WTC11 (cell line): ENCODE results near the gene PATL2. TPM values are rescaled to one million over a fixed set of nuclear protein-coding genes. Genes with fewer than 3 reads are reported as not detected.

Source experiments
- ATAC-seq: fragments of 200-7000 bp; cut with Tn5 transposase; 2 replicates; pipeline ENCODE4 v1.10.0; 2021; ENCODE audit warnings: mild to moderate bottlenecking, moderate library complexity
- CTCF ChIA-PET: fragments of 300-600 bp; sonication (Branson Sonifier 250); formaldehyde crosslinking; loops from one replicate; lab custom pipeline; 2021; ENCODE audit warnings: antibody characterized with exemption; lab: Charles Lee
- POLR2A ChIA-PET: fragments of 350-600 bp; sonication (Branson Sonifier 250); formaldehyde crosslinking; loops from one replicate; lab custom pipeline; 2021; ENCODE audit warnings: antibody characterized with exemption; lab: Charles Lee
- DNase-seq: peaks from one replicate; pipeline ENCODE4 v3.0.0; 2021; ENCODE audit warnings: low spot score
- H3K27ac Mint-ChIP-seq: 2 replicates; pipeline ENCODE4 v1.8.0; 2021; ENCODE audit warnings: mixed read lengths
- H3K27me3 Mint-ChIP-seq: 2 replicates; pipeline ENCODE4 v1.8.0; 2021; ENCODE audit warnings: low read depth, mild to moderate bottlenecking, moderate library complexity, mixed read lengths
- H3K36me3 Mint-ChIP-seq: 2 replicates; pipeline ENCODE4 v1.8.0; 2021; ENCODE audit warnings: mixed read lengths
- H3K4me1 Mint-ChIP-seq: 2 replicates; pipeline ENCODE4 v1.8.0; 2022; ENCODE audit warnings: mixed read lengths
- H3K4me3 Mint-ChIP-seq: 2 replicates; pipeline ENCODE4 v1.8.0; 2021; ENCODE audit warnings: mild to moderate bottlenecking, moderate library complexity, mixed read lengths
- H3K9me3 Mint-ChIP-seq: 2 replicates; pipeline ENCODE4 v1.8.0; 2021; ENCODE audit warnings: mixed read lengths
- ATF1 ChIP-seq: sonication (generic); formaldehyde crosslinking; IDR thresholded peaks from 2 replicates; pipeline ENCODE4 v1.8.1; 2023; ENCODE audit warnings: mild to moderate bottlenecking, moderate library complexity, missing genetic modification reagents
- CBFB ChIP-seq: sonication (generic); formaldehyde crosslinking; IDR thresholded peaks from 2 replicates; pipeline ENCODE4 v1.8.1; 2022; ENCODE audit warnings: mild to moderate bottlenecking, low read depth, missing genetic modification reagents
- ESRRA ChIP-seq: sonication (generic); formaldehyde crosslinking; IDR thresholded peaks from 2 replicates; pipeline ENCODE4 v1.8.1; 2022; ENCODE audit warnings: mild to moderate bottlenecking, missing genetic modification reagents, borderline replicate concordance
- GABPB1 ChIP-seq: sonication (generic); formaldehyde crosslinking; IDR thresholded peaks from 2 replicates; pipeline ENCODE4 v1.8.1; 2023; ENCODE audit warnings: mild to moderate bottlenecking, missing genetic modification reagents
- JAZF1 ChIP-seq: fragments of 250-450 bp; sonication (Bioruptor Pico); IDR thresholded peaks from 2 replicates; pipeline ENCODE4 v1.9.0; 2021; ENCODE audit warnings: moderate library complexity, mild to moderate bottlenecking, inconsistent platforms
- MXD4 ChIP-seq: fragments of 250-450 bp; sonication (Bioruptor Pico); IDR thresholded peaks from 2 replicates; pipeline ENCODE4 v1.8.0; 2021; ENCODE audit warnings: mild to moderate bottlenecking, moderate library complexity, borderline replicate concordance
- NFATC4 ChIP-seq: fragments of 250-450 bp; sonication (Bioruptor Pico); IDR thresholded peaks from 2 replicates; pipeline ENCODE4 v1.9.0; 2021; ENCODE audit warnings: mild to moderate bottlenecking
- NR1H2 ChIP-seq: sonication (generic); formaldehyde crosslinking; IDR thresholded peaks from 2 replicates; pipeline ENCODE4 v1.9.0; 2021; ENCODE audit warnings: mild to moderate bottlenecking, moderate library complexity, missing genetic modification reagents
- PRRX2 ChIP-seq: fragments of 250-450 bp; sonication (Bioruptor Pico); IDR thresholded peaks from 2 replicates; pipeline ENCODE4 v1.8.0; 2021; ENCODE audit warnings: mild to moderate bottlenecking
- RORB ChIP-seq: fragments of 250-450 bp; sonication (Bioruptor Pico); IDR thresholded peaks from 2 replicates; pipeline ENCODE4 v1.9.0; 2021; ENCODE audit warnings: mild to moderate bottlenecking
- SP1 ChIP-seq: sonication (generic); formaldehyde crosslinking; conservative IDR thresholded peaks from 2 replicates; pipeline ENCODE4 v1.8.1; 2022; ENCODE audit warnings: missing genetic modification reagents
- TEAD4 ChIP-seq: sonication (generic); formaldehyde crosslinking; IDR thresholded peaks from 2 replicates; pipeline ENCODE4 v1.8.0; 2022; ENCODE audit warnings: mild to moderate bottlenecking, missing genetic modification reagents
- TP53 ChIP-seq: sonication (generic); formaldehyde crosslinking; IDR thresholded peaks from 2 replicates; pipeline ENCODE4 v1.8.1; 2023; ENCODE audit warnings: mild to moderate bottlenecking, missing genetic modification reagents
- ZBTB21 ChIP-seq: sonication (generic); formaldehyde crosslinking; IDR thresholded peaks from 2 replicates; pipeline ENCODE4 v1.8.1; 2023; ENCODE audit warnings: mild to moderate bottlenecking, missing genetic modification reagents, borderline replicate concordance
- ZNF219 ChIP-seq: sonication (generic); formaldehyde crosslinking; IDR thresholded peaks from 2 replicates; pipeline ENCODE4 v1.8.0; 2023; ENCODE audit warnings: missing genetic modification reagents, mild to moderate bottlenecking, borderline replicate concordance
- ZNF263 ChIP-seq: sonication (generic); formaldehyde crosslinking; IDR thresholded peaks from 2 replicates; pipeline ENCODE4 v1.8.1; 2022; ENCODE audit warnings: low read depth, mild to moderate bottlenecking, moderate library complexity, missing genetic modification reagents
- total RNA-seq: library from RNA; stranded (reverse); gene quantifications from 3 replicates; pipeline ENCODE4 v1.2.3, GENCODE V29; 2021
- TF ChIP-seq, protein P1 (sequence below): fragments of 250-450 bp; sonication (Bioruptor Pico); IDR thresholded peaks from 2 replicates; pipeline ENCODE4 v1.9.0; 2021; ENCODE audit warnings: mild to moderate bottlenecking, borderline replicate concordance
- TF ChIP-seq, protein P2 (sequence below): sonication (generic); formaldehyde crosslinking; IDR thresholded peaks from 2 replicates; pipeline ENCODE4 v1.8.0; 2022; ENCODE audit warnings: mild to moderate bottlenecking, missing genetic modification reagents
- TF ChIP-seq, protein P3 (sequence below): sonication (generic); formaldehyde crosslinking; IDR thresholded peaks from 2 replicates; pipeline ENCODE4 v1.8.1; 2023; ENCODE audit warnings: mild to moderate bottlenecking, missing genetic modification reagents, moderate library complexity
- TF ChIP-seq, protein P4 (sequence below): sonication (generic); formaldehyde crosslinking; IDR thresholded peaks from 2 replicates; pipeline ENCODE4 v1.8.1; 2023; ENCODE audit warnings: mild to moderate bottlenecking, missing genetic modification reagents

PATL2 gene
- total RNA-seq, 1 experiment from 2014 or later = 0.59 TPM

DNA sequence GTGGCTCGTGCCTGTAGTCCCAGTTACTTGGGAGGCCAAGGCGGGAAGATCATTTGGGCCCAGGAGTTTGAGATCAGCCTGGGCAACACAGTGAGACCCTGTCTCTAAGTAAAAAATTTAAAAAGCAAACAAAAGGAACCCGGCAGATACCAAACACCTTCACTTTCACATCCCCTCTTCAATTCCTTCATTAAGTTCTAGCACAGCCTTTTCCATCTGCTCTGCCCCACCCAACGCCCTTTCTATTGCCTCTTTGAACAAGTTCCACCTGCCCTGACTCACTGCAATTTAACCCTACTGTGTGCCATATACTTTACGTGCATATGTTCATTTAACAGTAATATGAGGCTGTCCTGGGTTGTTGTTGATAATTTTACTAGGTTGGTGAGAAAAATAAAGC is 35.2 kb downstream of the PATL2 start:
- no peaks in the 10 kb centered on the region; the same call in 1 of the 2 replicates for H3K4me1 Mint-ChIP-seq
- H3K36me3 Mint-ChIP-seq = no peaks in the 10 kb centered on the region
- ChIA-PET CTCF (interaction anchor here (2.9 kb wide), 1 partner anchor 12 kb away, joined by 17 read pairs; the partner anchor contains the start of gene SPG11), POLR2A (no interaction called here)
- DNase-seq = no peak
- H3K27ac Mint-ChIP-seq = no peak overlapping the region
- H3K4me3 Mint-ChIP-seq = no peak overlapping the region
- peaks cover 9% of the 10 kb centered on the region for H3K27me3 Mint-ChIP-seq
- H3K9me3 Mint-ChIP-seq = no peaks in the 10 kb centered on the region; the same call in 1 of the 2 replicates
- ATAC-seq = no peak
- TF ChIP-seq MXD4 = no peak

DNA sequence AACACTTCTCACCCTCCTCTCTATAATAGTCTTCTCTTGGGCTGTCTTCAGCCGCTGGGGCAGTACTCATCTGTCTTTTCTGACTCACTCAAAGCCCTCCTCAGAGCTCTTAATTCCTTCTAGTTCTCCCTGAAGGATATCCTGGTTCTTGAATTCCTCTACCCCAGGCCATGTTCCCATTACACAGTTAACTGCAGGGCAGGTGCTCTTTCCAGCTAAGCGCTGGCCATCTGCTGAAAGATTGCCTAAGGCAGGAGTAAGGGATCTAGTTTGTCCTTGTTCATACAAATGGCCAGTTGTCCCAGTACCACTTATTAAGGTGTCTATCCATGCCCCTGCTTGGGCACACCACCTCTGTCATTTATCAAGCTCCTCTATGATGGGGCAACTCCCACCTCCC is 37.5 kb downstream of the PATL2 start:
- POLR2A ChIA-PET = no interaction called here
- Mint-ChIP-seq H3K27ac (no peak overlapping the region), H3K36me3 (no peaks in the 10 kb centered on the region)

More for the DNA sequence above, 37.5 kb downstream of the PATL2 start:
- DNase-seq (no peak), ATAC-seq (no peak)
- TF ChIP-seq NR1H2 (CRISPR knock-in tag) (no peak), JAZF1 (CRISPR knock-in tag) (no peak), ZNF263 (CRISPR knock-in tag) (no peak), ATF1 (CRISPR knock-in tag) (no peak), GABPB1 (CRISPR knock-in tag) (no peak), ZNF219 (CRISPR knock-in tag) (no peak), TEAD4 (CRISPR knock-in tag) (no peak), TP53 (no peak), MXD4 (no peak), ZBTB21 (CRISPR knock-in tag) (no peak), ESRRA (CRISPR knock-in tag) (no peak), NFATC4 (CRISPR knock-in tag) (no peak), PRRX2 (CRISPR knock-in tag) (no peak), CBFB (CRISPR knock-in tag) (no peak), RORB (CRISPR knock-in tag) (no peak), SP1 (CRISPR knock-in tag) (no peak)
- TF ChIP-seq, protein P1, sequence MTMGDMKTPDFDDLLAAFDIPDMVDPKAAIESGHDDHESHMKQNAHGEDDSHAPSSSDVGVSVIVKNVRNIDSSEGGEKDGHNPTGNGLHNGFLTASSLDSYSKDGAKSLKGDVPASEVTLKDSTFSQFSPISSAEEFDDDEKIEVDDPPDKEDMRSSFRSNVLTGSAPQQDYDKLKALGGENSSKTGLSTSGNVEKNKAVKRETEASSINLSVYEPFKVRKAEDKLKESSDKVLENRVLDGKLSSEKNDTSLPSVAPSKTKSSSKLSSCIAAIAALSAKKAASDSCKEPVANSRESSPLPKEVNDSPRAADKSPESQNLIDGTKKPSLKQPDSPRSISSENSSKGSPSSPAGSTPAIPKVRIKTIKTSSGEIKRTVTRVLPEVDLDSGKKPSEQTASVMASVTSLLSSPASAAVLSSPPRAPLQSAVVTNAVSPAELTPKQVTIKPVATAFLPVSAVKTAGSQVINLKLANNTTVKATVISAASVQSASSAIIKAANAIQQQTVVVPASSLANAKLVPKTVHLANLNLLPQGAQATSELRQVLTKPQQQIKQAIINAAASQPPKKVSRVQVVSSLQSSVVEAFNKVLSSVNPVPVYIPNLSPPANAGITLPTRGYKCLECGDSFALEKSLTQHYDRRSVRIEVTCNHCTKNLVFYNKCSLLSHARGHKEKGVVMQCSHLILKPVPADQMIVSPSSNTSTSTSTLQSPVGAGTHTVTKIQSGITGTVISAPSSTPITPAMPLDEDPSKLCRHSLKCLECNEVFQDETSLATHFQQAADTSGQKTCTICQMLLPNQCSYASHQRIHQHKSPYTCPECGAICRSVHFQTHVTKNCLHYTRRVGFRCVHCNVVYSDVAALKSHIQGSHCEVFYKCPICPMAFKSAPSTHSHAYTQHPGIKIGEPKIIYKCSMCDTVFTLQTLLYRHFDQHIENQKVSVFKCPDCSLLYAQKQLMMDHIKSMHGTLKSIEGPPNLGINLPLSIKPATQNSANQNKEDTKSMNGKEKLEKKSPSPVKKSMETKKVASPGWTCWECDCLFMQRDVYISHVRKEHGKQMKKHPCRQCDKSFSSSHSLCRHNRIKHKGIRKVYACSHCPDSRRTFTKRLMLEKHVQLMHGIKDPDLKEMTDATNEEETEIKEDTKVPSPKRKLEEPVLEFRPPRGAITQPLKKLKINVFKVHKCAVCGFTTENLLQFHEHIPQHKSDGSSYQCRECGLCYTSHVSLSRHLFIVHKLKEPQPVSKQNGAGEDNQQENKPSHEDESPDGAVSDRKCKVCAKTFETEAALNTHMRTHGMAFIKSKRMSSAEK = no peak
- TF ChIP-seq, protein P2, sequence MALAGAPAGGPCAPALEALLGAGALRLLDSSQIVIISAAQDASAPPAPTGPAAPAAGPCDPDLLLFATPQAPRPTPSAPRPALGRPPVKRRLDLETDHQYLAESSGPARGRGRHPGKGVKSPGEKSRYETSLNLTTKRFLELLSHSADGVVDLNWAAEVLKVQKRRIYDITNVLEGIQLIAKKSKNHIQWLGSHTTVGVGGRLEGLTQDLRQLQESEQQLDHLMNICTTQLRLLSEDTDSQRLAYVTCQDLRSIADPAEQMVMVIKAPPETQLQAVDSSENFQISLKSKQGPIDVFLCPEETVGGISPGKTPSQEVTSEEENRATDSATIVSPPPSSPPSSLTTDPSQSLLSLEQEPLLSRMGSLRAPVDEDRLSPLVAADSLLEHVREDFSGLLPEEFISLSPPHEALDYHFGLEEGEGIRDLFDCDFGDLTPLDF (CRISPR knock-in tag) = no peak
- TF ChIP-seq, protein P3, sequence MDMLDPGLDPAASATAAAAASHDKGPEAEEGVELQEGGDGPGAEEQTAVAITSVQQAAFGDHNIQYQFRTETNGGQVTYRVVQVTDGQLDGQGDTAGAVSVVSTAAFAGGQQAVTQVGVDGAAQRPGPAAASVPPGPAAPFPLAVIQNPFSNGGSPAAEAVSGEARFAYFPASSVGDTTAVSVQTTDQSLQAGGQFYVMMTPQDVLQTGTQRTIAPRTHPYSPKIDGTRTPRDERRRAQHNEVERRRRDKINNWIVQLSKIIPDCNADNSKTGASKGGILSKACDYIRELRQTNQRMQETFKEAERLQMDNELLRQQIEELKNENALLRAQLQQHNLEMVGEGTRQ (CRISPR knock-in tag) = no peak
- TF ChIP-seq, protein P4, sequence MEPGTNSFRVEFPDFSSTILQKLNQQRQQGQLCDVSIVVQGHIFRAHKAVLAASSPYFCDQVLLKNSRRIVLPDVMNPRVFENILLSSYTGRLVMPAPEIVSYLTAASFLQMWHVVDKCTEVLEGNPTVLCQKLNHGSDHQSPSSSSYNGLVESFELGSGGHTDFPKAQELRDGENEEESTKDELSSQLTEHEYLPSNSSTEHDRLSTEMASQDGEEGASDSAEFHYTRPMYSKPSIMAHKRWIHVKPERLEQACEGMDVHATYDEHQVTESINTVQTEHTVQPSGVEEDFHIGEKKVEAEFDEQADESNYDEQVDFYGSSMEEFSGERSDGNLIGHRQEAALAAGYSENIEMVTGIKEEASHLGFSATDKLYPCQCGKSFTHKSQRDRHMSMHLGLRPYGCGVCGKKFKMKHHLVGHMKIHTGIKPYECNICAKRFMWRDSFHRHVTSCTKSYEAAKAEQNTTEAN (CRISPR knock-in tag) = no peak
- Mint-ChIP-seq H3K9me3 (no peaks in the 10 kb centered on the region; the same call in 1 of the 2 replicates), H3K4me3 (no peak overlapping the region), H3K27me3 (peaks cover 9% of the 10 kb centered on the region), H3K4me1 (no peaks in the 10 kb centered on the region; the same call in 1 of the 2 replicates)
- CTCF ChIA-PET = interaction anchor here (0.5 to 2.5 kb wide), 3 partner anchors 10 to 65 kb away, joined by 3 to 17 read pairs (median 5); partner anchors contain the start of gene SPG11
